Prostate gland (tissue), 2 donors: ENCODE measurements around the gene SHKBP1.

Source experiments
- POLR2A ChIP-seq: fragments of 450-650 bp; IDR thresholded peaks from one replicate; pipeline ENCODE4 v1.6.1; 2016; ENCODE audit warnings: antibody characterized with exemption, mild to moderate bottlenecking
- TF ChIP-seq, protein P1 (sequence below), 4 experiments: fragments of 200-600 bp in 2 of 4; fragments of 450-650 bp in 2 of 4; sonication (generic) in 2 of 4; IDR thresholded peaks; 1 replicate in 3 of 4; 2 replicates in 1 of 4; pipeline ENCODE4 v1.5.1; 2016 to 2019; ENCODE audit warnings: antibody characterized with exemption in 4 of 4, mild to moderate bottlenecking in 2 of 4, moderate library complexity in 2 of 4

DNA sequence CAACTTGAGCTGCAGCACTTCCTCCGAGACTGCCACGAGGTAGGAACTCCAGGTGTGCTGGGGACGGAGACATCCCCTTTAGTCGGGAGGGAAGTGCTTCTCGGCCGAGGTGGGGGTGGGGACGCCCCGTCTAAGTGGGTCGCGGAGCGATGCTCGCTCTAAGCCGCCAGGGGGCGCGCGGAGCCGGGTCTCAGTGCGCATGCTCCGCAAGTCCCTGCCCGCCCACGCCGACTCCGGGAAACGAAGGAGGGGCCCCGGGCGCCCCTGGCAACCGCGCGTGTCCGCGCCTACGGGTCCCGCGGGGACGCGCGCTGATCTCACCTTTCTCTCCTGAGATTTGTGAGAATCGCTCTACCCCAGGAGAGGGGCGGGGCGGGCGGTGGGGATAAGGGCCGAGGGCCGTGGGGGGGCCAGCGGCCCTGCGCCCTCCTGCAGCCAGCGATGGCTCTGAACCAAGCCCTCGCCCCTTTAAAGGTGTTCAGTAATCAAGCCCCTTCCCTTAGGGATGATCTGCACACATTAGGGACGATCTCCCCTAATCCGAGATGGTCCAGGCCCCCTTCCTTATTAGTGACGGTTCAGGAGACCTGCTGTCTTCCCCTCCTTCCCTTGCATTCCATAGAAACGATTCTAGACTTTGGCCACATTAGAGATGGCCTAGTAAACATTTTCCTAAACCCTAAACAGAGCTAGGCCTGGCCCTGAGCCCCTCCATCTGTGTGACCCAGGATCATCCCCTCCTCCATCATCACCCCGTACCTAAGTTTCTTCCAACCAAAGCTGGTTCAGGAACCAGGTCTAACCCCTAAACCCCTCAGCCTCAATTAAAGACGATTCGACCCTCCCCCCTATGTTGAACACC lies 47.3 kb upstream of the SHKBP1 start:
- TF ChIP-seq POLR2A = peak; percentile 17
- TF ChIP-seq, protein P1, sequence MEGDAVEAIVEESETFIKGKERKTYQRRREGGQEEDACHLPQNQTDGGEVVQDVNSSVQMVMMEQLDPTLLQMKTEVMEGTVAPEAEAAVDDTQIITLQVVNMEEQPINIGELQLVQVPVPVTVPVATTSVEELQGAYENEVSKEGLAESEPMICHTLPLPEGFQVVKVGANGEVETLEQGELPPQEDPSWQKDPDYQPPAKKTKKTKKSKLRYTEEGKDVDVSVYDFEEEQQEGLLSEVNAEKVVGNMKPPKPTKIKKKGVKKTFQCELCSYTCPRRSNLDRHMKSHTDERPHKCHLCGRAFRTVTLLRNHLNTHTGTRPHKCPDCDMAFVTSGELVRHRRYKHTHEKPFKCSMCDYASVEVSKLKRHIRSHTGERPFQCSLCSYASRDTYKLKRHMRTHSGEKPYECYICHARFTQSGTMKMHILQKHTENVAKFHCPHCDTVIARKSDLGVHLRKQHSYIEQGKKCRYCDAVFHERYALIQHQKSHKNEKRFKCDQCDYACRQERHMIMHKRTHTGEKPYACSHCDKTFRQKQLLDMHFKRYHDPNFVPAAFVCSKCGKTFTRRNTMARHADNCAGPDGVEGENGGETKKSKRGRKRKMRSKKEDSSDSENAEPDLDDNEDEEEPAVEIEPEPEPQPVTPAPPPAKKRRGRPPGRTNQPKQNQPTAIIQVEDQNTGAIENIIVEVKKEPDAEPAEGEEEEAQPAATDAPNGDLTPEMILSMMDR (IDR thresholded peaks at IDR 0.05) = peak; percentile 78 to 98 (median 96)
